Measurements from ENCODE around the gene WWOX.

The WWOX gene

GRCh38 chr16:79134300-79134699, 1034.8 kb downstream of the WWOX start:
- no peaks in the 10 kb centered on the region for H3K9me3 ChIP-seq (ENCODE audit: insufficient read depth, low read length, severe bottlenecking)
- H3K27ac ChIP-seq (ENCODE audit: low read length): no peak overlapping the region
- H3K9ac ChIP-seq (ENCODE audit: low read depth, low read length): no peak overlapping the region
- no peak for DNase-seq
- ATAC-seq (ENCODE audit: insufficient read depth, low read depth): no peak
- H3K79me2 ChIP-seq (ENCODE audit: insufficient read depth, low read length): no peaks in the 10 kb centered on the region
- H3K27me3 ChIP-seq (ENCODE audit: insufficient read depth, low read length, poor library complexity): no peaks in the 10 kb centered on the region
- H3K4me2 ChIP-seq (ENCODE audit: insufficient read depth, low read length): no peak overlapping the region
- H3K4me3 ChIP-seq (ENCODE audit: low read depth in 1 of 2, low read length in 2 of 2): no peak overlapping the region
- H3K4me1 ChIP-seq (ENCODE audit: insufficient read depth, low read length): no peaks in the 10 kb centered on the region
- H2AFZ ChIP-seq (ENCODE audit: low read depth, low read length): no peak overlapping the region
- no peaks in the 10 kb centered on the region for H4K20me1 ChIP-seq (ENCODE audit: insufficient read depth, low read length)
- TF ChIP-seq CTCF (IDR thresholded peaks at IDR 0.05; ENCODE audit: borderline replicate concordance, extremely low read depth, low read length, poor library complexity, severe bottlenecking): no peak
- TF ChIP-seq EZH2 (IDR thresholded peaks at IDR 0.05; ENCODE audit: borderline replicate concordance, low read depth, low read length, severe bottlenecking): no peak
- H3K36me3 ChIP-seq (ENCODE audit: insufficient read depth, low read length): no peaks in the 10 kb centered on the region

GRCh38 chr16:79136955-79137354, 1037.5 kb downstream of the WWOX start:
- Histone ChIP-seq H3K4me3 (ENCODE audit: low read depth in 1 of 2, low read length in 2 of 2) (no peak overlapping the region), H3K9ac (ENCODE audit: low read depth, low read length) (no peak overlapping the region), H3K4me1 (ENCODE audit: insufficient read depth, low read length) (no peaks in the 10 kb centered on the region), H3K9me3 (ENCODE audit: insufficient read depth, low read length, severe bottlenecking) (no peaks in the 10 kb centered on the region), H3K36me3 (ENCODE audit: insufficient read depth, low read length) (no peaks in the 10 kb centered on the region), H4K20me1 (ENCODE audit: insufficient read depth, low read length) (no peaks in the 10 kb centered on the region), H2AFZ (ENCODE audit: low read depth, low read length) (no peak overlapping the region), H3K27me3 (ENCODE audit: insufficient read depth, low read length, poor library complexity) (no peaks in the 10 kb centered on the region), H3K79me2 (ENCODE audit: insufficient read depth, low read length) (no peaks in the 10 kb centered on the region), H3K4me2 (ENCODE audit: insufficient read depth, low read length) (no peak overlapping the region), H3K27ac (ENCODE audit: low read length) (no peak overlapping the region)
- DNase-seq: no peak
- TF ChIP-seq CTCF (IDR thresholded peaks at IDR 0.05; ENCODE audit: borderline replicate concordance, extremely low read depth, low read length, poor library complexity, severe bottlenecking) (no peak), EZH2 (IDR thresholded peaks at IDR 0.05; ENCODE audit: borderline replicate concordance, low read depth, low read length, severe bottlenecking) (no peak)
- ATAC-seq (ENCODE audit: insufficient read depth, low read depth): no peak

- ATAC-seq (ENCODE audit: insufficient read depth, low read depth) (no peak), DNase-seq (no peak)
- Histone ChIP-seq H2AFZ (ENCODE audit: low read depth, low read length) (no peak overlapping the region), H3K4me3 (ENCODE audit: low read depth in 1 of 2, low read length in 2 of 2) (no peak overlapping the region), H3K9me3 (ENCODE audit: insufficient read depth, low read length, severe bottlenecking) (no peaks in the 10 kb centered on the region), H3K4me2 (ENCODE audit: insufficient read depth, low read length) (no peak overlapping the region), H3K27me3 (ENCODE audit: insufficient read depth, low read length, poor library complexity) (no peaks in the 10 kb centered on the region), H3K36me3 (ENCODE audit: insufficient read depth, low read length) (no peaks in the 10 kb centered on the region), H3K4me1 (ENCODE audit: insufficient read depth, low read length) (no peaks in the 10 kb centered on the region), H4K20me1 (ENCODE audit: insufficient read depth, low read length) (no peaks in the 10 kb centered on the region), H3K9ac (ENCODE audit: low read depth, low read length) (no peak overlapping the region), H3K27ac (ENCODE audit: low read length) (no peak overlapping the region), H3K79me2 (ENCODE audit: insufficient read depth, low read length) (no peaks in the 10 kb centered on the region)
- TF ChIP-seq EZH2 (IDR thresholded peaks at IDR 0.05; ENCODE audit: borderline replicate concordance, low read depth, low read length, severe bottlenecking) (no peak), CTCF (IDR thresholded peaks at IDR 0.05; ENCODE audit: borderline replicate concordance, extremely low read depth, low read length, poor library complexity, severe bottlenecking) (no peak)
These were observed 1038.0 kb downstream of the WWOX start for GRCh38 chr16:79137426-79137939.

- Histone ChIP-seq H3K36me3 (ENCODE audit: insufficient read depth, low read length) (no peaks in the 10 kb centered on the region), H3K4me1 (ENCODE audit: insufficient read depth, low read length) (no peaks in the 10 kb centered on the region), H3K4me2 (ENCODE audit: insufficient read depth, low read length) (no peak overlapping the region), H2AFZ (ENCODE audit: low read depth, low read length) (no peak overlapping the region), H3K27me3 (ENCODE audit: insufficient read depth, low read length, poor library complexity) (no peaks in the 10 kb centered on the region), H3K9ac (ENCODE audit: low read depth, low read length) (no peak overlapping the region), H3K9me3 (ENCODE audit: insufficient read depth, low read length, severe bottlenecking) (no peaks in the 10 kb centered on the region), H3K4me3 (ENCODE audit: low read depth in 1 of 2, low read length in 2 of 2) (no peak overlapping the region), H4K20me1 (ENCODE audit: insufficient read depth, low read length) (no peaks in the 10 kb centered on the region), H3K27ac (ENCODE audit: low read length) (no peak overlapping the region), H3K79me2 (ENCODE audit: insufficient read depth, low read length) (no peaks in the 10 kb centered on the region)
- DNase-seq: no peak
- ATAC-seq (ENCODE audit: insufficient read depth, low read depth): no peak
- TF ChIP-seq EZH2 (IDR thresholded peaks at IDR 0.05; ENCODE audit: borderline replicate concordance, low read depth, low read length, severe bottlenecking) (no peak), CTCF (IDR thresholded peaks at IDR 0.05; ENCODE audit: borderline replicate concordance, extremely low read depth, low read length, poor library complexity, severe bottlenecking) (no peak)
These were observed 1040.3 kb downstream of the WWOX start for GRCh38 chr16:79139799-79140198.
